HG02852 (cell line): ENCODE data around the gene MAFG.
A peak's percentile ranks its signal among the peaks of the same experiment; 100 is the strongest.

Experiments used
- ATAC-seq: cut with Tn5 transposase; IDR thresholded peaks from one replicate; pipeline ENCODE4 v1.9.1; 2021; ENCODE audit warnings: mild to moderate bottlenecking, moderate library complexity; ENCODE audit not compliant: unreplicated experiment

Gene MAFG

DNA sequence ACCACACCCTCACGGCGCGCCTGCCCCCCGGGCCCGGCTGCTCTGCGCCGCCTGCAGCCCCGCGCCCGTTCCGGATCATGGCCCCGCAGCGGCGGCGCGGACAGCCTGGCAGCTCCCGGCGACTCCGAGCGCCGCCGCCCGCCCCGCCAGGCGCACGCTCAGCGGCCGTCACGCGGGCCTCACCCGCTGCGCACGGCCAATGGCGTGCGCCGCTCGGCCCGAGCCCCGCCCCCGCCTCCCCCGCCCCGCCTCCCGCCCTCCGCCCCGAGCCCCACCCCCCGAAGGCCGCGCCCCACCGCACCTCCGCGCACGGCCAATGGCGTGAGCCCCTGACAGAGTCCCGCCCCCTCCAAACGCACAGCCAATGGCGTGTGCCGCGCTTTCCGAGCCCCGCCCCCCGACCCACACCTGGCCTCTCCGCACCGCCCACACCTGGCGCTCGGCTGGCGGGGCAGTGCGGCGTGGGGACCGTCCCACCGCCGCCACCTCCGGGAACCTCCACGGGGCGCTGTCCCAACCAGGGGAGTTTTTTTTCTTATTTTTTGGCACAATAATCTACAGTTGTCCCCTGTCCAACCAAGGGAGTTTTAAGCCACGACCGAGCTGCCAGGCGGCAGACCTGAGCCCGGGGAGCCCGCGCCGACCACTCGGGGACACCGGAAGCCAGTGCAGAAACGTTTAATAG is 16.1 kb downstream of the MAFG start, which contains the start of gene PCYT2:
Gene PCYT2, minus strand, starts transcription at position 123 of the 685 bp plus-strand sequence. Its CDS starts 44 bp downstream, at position 79.
- ATAC-seq: peak; percentile 72

GRCh38 chr17:81910840-81911276 is 16.7 kb downstream of the MAFG start:
- no peak for ATAC-seq

DNA sequence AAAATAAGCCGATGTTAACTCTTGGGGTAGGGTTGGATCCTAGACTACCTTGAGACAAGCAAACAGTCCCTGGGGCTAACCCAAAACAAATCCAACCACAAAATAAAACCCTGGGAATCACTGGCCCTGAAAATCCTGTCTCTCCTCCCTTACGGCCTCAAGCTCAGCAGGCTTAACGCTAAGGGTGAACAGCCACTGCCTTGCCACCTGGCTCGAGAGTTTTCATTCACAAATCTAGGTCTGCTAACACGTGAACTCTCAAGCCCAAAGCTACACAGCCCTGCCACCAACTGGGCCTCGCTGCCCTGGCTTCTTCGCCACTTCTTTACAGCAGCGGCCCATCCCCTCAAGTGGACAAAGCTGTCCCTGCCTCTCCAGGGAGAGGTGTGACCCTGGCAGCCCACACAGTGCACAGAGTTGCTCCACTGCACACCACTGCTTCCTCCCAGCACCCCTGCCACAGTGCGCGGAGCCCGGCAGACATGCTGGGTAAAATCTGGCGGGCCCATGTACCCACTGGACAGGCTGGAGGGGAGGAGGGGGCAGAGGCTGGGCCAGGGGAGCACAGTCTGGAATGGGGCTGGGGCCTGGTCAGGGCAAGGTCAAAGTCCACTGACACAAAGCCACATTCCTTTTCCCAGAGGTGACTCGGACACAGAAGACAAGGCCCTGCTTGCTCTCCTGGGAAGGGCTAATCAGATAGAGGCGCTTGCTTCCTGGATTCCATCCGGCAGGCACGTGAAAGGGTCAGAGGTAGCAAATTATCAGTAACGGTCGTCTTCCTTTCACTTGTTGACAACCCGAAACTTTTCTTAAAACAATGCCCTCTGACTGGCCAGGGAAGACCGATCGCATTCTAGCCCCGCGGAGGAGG is 17.3 kb downstream of the MAFG start:
- ATAC-seq: no peak

GRCh38 chr17:81909231-81909630 is 18.3 kb downstream of the MAFG start:
- ATAC-seq: no peak

DNA sequence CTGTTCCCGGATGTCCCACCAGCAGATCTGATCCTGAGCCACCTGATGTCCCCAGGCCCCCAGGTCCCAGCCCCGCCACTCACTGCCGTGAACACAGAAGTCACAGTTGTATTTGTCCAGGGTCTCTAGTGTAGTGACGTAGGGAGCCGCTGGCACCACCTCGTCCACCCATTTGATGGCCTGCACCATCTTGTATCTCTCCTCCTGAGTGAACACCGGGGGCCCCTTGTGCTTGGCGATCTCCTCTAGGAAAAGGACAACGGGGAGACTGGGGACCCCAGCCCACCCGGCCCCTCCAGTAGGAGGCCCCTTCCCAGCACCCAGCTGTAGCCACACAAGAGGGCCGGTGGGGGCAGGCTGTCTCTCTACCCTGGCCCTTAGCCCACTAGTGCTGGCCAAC is 18.7 kb downstream of the MAFG start:
- ATAC-seq: no peak

DNA sequence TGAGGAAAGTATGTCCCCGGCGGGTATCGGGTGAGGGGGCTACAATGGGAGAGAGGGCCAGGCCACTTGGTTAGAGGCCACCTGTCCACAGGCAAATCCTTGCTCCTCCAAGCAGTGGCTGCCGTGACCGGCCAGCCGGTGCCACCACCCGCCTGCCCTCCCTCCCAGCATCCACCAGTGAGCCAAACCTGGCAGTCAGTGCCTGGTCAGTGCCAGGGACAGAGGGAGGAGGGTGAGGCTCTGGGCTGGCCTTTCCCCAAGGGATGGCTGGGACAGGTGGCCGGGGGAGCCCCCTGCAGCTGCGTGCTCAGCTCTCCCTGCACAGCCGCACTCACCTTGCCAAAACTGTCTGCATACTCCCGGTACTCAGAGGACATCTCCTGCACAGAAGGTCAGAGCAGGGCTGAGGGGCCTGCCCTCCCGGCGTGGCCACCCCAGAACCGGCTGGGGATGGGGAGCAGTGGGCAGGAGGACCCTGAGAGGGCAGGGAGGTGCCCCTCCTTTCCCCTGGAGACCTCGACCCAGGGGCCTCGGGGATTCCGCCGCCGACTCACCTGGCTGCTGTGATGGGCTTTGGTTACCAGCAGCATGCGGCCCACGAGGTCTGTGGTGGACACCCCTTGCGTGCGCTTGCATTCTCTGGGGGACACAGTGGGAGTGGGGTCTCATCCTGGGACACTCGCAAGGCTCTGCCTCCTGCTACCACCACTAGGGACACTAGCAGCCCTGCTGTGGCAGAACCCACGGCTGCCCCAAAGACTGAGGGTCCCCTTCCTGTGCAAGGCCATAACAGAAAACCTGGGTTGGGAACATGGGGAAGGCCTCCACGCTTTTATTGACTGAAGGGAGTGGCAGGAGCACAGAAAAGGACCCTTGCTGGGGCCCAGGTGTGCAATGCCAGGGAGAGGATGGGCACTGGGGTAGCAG is 20.1 kb downstream of the MAFG start:
- ATAC-seq: no peak

DNA sequence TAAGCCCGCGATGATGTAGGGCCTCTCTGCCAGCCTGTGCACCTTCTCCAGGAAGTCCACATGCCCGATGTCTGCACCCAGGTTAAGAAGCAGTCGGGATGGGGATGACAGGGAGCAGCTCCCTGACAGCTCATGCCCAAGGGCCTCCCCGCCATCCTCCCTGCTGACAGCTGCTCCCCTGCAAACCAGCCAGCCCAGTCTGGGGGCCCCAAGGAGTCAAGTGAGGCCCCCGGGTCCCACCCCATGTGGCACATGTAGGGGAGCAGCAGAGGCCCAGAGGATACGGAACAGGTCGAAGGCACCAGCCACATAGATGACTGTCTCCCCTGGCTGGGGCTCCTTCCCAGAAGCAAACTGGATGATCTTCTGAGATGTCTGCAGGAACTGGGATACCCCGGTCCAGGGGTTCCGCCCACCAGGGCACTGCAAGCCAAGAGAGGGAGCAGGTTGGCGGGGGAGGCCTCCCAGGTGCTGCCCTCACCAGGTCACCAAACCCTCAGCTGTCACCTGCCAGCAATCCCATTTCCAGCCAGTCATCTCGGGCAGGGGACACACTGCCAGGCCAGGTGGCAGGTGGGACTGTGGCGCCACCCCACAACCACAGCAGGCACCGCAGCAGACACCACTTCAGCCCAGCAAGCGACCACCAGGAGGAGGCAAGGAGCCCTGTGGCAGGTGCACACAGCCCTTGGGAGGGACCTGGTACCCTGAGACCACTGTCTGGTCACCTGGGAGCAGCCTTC is 20.9 kb downstream of the MAFG start:
- ATAC-seq: no peak

DNA sequence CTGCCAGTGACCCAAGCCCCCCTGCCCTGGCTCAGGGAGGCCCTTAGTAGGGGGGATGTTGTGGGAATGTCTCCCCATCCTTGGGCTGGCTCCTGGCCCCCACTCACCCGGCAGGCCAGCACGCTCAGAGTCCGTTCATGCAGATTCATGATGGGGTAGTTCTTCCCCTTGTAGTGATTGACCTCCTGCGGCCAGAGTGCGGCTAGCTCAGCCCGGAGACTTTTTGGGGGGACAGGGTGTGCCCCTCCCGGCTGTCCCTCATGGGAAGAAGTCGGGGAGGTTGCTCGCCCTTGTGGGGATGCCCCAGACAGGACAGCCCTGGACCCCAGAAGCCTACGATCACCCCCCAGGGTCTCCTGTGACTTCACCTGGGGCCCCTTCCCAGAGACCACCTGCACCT is 21.5 kb downstream of the MAFG start:
- no peak for ATAC-seq

DNA sequence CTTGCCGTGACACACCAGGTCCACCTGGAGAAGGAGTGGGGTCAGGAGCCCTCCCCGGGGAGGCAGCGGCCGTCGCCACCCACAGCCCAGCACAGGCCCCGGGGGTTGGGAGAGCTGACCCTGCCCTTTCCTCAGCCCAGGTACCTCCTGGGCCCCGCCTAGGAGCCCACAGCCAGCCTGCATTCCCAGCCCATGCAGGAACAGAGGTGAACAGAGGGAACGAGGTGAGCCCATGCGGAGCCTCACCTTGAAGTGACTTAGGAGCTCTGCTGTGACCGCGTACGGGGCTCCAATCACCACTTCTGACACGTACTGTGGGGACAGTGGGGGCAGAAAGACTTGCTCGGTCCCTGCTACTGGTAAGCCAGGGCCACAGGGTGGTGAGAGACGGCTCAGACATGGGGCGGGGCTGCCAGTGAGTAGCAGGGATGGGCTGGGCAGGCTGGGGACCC is 22.1 kb downstream of the MAFG start:
- no peak for ATAC-seq

DNA sequence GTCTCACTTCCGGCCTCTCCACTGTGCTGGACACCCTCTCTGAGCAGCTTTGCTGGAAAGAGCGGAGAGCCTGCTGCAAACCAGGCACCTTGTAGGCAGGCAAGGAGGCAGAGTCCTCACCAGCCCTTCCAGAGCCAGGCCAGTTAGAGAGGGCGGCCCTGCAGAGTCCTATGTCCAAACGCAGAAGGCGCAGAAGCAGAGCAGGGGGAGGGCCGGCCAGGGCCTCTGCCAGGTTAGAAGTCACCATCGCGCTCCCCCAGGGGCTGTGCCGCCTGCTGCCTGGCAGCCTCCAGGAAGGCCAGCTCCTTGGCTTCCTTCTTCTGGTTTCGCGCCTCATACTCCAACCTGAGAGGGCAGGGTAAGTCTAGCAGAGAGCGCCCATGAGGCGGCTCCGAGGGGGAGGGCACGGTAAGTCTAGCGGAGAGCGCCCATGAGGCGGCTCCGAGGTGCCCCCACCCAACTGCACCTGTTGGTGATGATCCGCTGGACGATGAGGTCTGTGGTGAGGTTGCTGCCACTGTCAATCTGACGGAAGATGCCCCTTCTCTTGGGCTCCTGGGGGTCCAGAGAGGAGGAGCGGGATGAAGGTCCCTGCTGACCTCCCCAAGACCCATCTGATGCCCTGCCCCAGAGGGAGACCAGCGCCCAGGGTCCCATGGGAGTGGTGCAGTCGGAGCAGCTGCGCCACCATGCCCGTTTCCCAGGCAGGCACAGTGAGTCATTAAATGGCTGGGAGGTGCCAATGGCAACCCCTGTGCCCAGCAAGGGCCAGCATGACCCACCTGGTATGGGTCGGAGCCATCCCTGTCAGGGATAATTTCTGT is 22.7 kb downstream of the MAFG start:
- ATAC-seq: no peak

- no peak for ATAC-seq
Measured at GRCh38 chr17:81903896-81904599, 23.5 kb downstream of the MAFG start.

DNA sequence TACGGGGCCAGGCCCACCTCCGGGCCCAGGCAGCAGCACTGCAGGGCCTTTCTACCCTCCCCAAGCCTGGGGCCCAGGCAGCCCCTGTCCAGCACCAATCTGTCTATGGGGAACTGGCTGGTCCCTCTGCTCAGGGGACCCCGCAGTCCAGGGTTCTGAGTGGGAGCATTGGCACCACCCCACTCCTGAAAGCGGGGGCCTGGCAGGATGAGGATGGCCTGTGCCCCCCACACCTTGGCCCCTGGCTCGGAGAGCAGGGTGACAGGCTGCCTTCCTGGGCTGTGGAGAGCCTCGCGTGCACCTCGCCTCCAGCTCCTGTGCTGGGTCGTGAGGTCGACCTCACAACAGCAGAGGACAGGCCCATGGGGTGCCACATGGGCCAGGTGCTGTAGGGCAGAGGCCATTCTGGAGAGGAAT is 24.1 kb downstream of the MAFG start:
- ATAC-seq: no peak

GRCh38 chr17:81902653-81903414 is 24.7 kb downstream of the MAFG start:
- ATAC-seq: no peak

DNA sequence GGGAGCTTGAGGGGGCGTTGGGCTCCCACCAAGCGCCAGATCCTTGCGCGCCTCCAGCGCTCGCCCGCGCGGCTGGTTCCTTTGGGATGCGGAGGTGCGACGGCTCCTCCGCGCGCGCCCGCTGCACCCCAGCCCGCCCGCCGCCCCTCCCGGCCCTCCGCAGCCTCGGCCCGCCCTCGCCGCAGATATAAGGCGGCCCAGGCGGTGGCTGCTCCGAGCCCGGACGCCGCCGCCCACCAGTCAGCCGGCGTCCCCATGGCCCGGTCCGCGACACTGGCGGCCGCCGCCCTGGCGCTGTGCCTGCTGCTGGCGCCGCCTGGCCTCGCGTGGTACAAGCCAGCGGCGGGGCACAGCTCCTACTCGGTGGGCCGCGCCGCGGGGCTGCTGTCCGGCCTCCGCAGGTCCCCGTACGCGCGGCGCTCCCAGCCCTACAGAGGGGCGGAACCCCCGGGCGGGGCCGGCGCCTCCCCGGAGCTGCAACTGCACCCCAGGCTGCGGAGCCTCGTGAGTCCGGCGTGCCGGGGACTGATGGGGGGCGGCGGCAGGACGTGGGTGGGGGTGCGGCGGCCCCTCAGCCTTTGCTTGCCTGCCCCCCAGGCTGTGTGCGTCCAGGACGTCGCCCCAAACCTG is 25.4 kb downstream of the MAFG start, which contains the start of gene NPB:
Gene NPB, plus strand, starts transcription at position 216 of the 630 bp plus-strand sequence. Its CDS starts 40 bp downstream, at position 256.
- ATAC-seq: no peak

DNA sequence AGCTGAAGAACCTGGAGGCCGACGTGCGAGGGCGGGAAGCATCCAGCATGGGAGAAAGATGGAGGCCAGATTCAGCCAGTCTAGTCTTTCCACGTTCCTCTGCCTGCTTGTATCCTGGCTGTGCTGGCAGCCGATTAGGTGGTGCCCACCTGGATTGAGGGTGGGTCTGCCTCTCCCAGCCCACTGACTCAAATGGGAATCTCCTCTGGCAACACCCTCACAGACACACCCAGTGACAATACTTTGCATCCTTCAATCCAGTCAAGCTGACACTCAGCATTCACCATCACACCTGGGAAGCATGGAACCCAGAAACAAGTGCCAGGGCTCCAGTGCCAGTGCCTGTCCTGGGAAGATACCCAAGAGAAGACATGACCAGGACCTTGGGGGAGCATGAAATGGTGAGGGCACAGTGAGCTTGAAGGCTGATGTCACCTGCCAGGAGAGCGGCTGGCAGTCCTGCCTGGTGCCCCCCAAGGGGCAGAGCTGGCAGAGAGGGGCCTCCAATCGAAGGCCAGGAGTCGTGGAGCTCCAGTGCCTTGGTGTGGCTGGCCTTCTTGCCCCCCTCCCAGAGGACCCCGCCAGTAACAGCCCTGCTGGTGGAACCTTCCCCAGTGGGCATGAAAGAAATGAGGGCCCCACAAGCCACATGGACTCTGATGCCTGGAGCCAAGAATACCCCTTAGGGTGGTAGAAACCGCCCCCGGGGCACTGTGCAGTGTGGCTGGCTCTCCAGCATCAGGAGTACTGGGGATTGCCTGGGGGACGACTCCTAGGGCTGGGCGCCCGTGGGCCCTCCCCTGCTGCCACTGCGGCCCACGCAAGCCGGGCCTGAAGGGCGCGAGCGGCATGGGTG is 26.1 kb downstream of the MAFG start:
- no peak for ATAC-seq

- no peak for ATAC-seq
Measured at GRCh38 chr17:81900181-81900820, 27.2 kb downstream of the MAFG start.
